GM12878 (cell line): Measurements from ENCODE around the gene PARVA. TPM values are rescaled to one million over a fixed set of nuclear protein-coding genes. Genes with fewer than 3 reads are reported as not detected.

Experiments
- ATAC-seq: fragments of 200-7000 bp; cut with Tn5 transposase; 3 replicates; pipeline ENCODE4 v1.9.1; 2020; ENCODE audit warnings: mild to moderate bottlenecking, moderate library complexity
- BruUV-seq: library from RNA; stranded (reverse); fragments of 400-500 nt; replicated peaks from 2 replicates; lab custom pipeline; 2021; lab: Mats Ljungman, UMichigan
- CTCF ChIA-PET: fragments of 300-600 bp; sonication (Branson Sonifier 250); formaldehyde crosslinking; extraction: SDS; loops from one replicate; lab custom pipeline; 2021; ENCODE audit warnings: inconsistent platforms; lab: Yijun Ruan, JAX
- POLR2A ChIA-PET: fragments of 350-600 bp; formaldehyde crosslinking; extraction: SDS; loops from one replicate; lab custom pipeline; 2021; ENCODE audit warnings: inconsistent platforms; lab: Charles Lee
- RAD21 ChIA-PET: fragments of 300-600 bp; sonication (Branson Sonifier 250); formaldehyde crosslinking; loops from one replicate; lab custom pipeline; 2023; ENCODE audit warnings: antibody characterized with exemption; ENCODE audit not compliant: unreplicated experiment; lab: Charles Lee
- SMC1A ChIA-PET: fragments of 300-600 bp; sonication (Branson Sonifier 250); formaldehyde crosslinking; loops from one replicate; lab custom pipeline; 2023; ENCODE audit not compliant: unreplicated experiment, uncharacterized antibody; lab: Charles Lee
- DNase-seq: peaks from one replicate; pipeline ENCODE4 v3.0.0-alpha.2; 2011; ENCODE audit warnings: low read depth, low spot score
- FAIRE-seq: peaks from 3 replicates; lab custom pipeline; 2011; peaks lifted over from hg19 to GRCh38; lab: Jason Lieb, UNC
- H2AFZ ChIP-seq: 2 replicates; pipeline ENCODE4 v1.6.0; 2011; ENCODE audit warnings: low read depth, low read length, control low read depth; ENCODE audit not compliant: control insufficient read depth
- H3K27ac ChIP-seq: 2 replicates; pipeline ENCODE4 v1.5.1; 2011; ENCODE audit warnings: control low read depth; ENCODE audit not compliant: control insufficient read depth, insufficient read depth
- H3K27me3 ChIP-seq, 2 experiments: replicated peaks in 1 of 2; 2 replicates each; pipeline versions ENCODE4 v1.6.0 to v1.6.1; 2011; ENCODE audit warnings: low read length in 1 of 2; ENCODE audit not compliant: control insufficient read depth in 2 of 2, insufficient read depth in 2 of 2
- H3K36me3 ChIP-seq, 2 experiments: 2 replicates each; pipeline ENCODE4 v1.5.1; 2011; ENCODE audit warnings: low read length in 1 of 2; ENCODE audit not compliant: control insufficient read depth in 2 of 2, insufficient read depth in 2 of 2
- H3K4me1 ChIP-seq: 2 replicates; pipeline ENCODE4 v1.6.1; 2011; ENCODE audit warnings: mild to moderate bottlenecking, low read length, moderate library complexity, mixed read lengths; ENCODE audit not compliant: control insufficient read depth, insufficient read depth
- H3K4me2 ChIP-seq: 2 replicates; pipeline ENCODE4 v1.6.0; 2011; ENCODE audit warnings: control low read depth; ENCODE audit not compliant: control insufficient read depth, insufficient read depth
- H3K4me3 ChIP-seq: fragments of 200-600 bp; sonication (generic); 2 replicates; pipeline ENCODE4 v1.5.1; 2016
- H3K79me2 ChIP-seq: 2 replicates; pipeline ENCODE4 v1.6.0; 2011; ENCODE audit warnings: low read length; ENCODE audit not compliant: control insufficient read depth, insufficient read depth
- H3K9ac ChIP-seq: 2 replicates; pipeline ENCODE4 v1.8.0; 2011; ENCODE audit warnings: low read length, control low read depth, mixed read lengths; ENCODE audit not compliant: control insufficient read depth, insufficient read depth
- H3K9me3 ChIP-seq: replicated peaks from 3 replicates; pipeline ENCODE4 v1.5.1; 2011; ENCODE audit warnings: mild to moderate bottlenecking, low read length; ENCODE audit not compliant: control insufficient read depth, insufficient read depth
- H4K20me1 ChIP-seq: 2 replicates; pipeline ENCODE4 v1.6.0; 2011; ENCODE audit not compliant: control insufficient read depth, insufficient read depth
- CTCF ChIP-seq, 3 experiments: IDR thresholded peaks in 2 of 3; conservative IDR thresholded peaks in 1 of 3; 2 replicates each; pipeline ENCODE4 v1.5.1; 2011; ENCODE audit warnings: low read depth in 3 of 3, low read length in 3 of 3, mild to moderate bottlenecking in 3 of 3, control low read depth in 2 of 3, moderate library complexity in 2 of 3, inconsistent platforms in 1 of 3, mixed read lengths in 1 of 3; ENCODE audit not compliant: control insufficient read depth in 2 of 3, insufficient read depth in 1 of 3; ENCODE audit errors: extremely low read depth in 1 of 3
- EP300 ChIP-seq, 2 experiments: fragments of 150-350 bp in 1 of 2; IDR thresholded peaks; 2 replicates each; pipeline ENCODE4 v1.6.1; 2011 to 2012; ENCODE audit warnings: low read depth in 2 of 2, low read length in 2 of 2, borderline replicate concordance in 1 of 2, improper control_type of control experiment in 1 of 2, inconsistent platforms in 1 of 2; ENCODE audit not compliant: control insufficient read depth in 1 of 2
- KLF5 ChIP-seq: fragments of 450-650 bp; IDR thresholded peaks from 2 replicates; pipeline ENCODE4 v1.6.1; 2014; ENCODE audit warnings: mild to moderate bottlenecking; ENCODE audit not compliant: partially characterized antibody
- POLR2AphosphoS5 ChIP-seq: IDR thresholded peaks from 2 replicates; pipeline ENCODE4 v1.6.1; 2011; ENCODE audit warnings: mild to moderate bottlenecking, low read length, inconsistent platforms
- TBL1XR1 ChIP-seq: IDR thresholded peaks from 2 replicates; pipeline ENCODE4 v1.6.1; 2012; ENCODE audit warnings: low read depth, low read length, improper control_type of control experiment
- WGBS: methylation state at CpG from one replicate; pipeline ENCODE4 v1.1.6; 2016; ENCODE audit warnings: low lambda C conversion rate; ENCODE audit not compliant: insufficient replicate concordance, insufficient coverage; ENCODE audit errors: missing lambda C conversion rate; 5-methylcytosine and 5-hydroxymethylcytosine counted together
- in situ Hi-C: fragments of 300-500 bp; cut with MboI; formaldehyde crosslinking; loops from 9 replicates; pipeline ENCODE4 v1.14.3; 2018; ENCODE audit warnings: mixed read lengths
- intact Hi-C: fragments of 100-400 bp; cut with micrococcal nuclease; formaldehyde crosslinking; loops from one replicate; pipeline ENCODE4 v1.14.2; 2022; ENCODE audit not compliant: unreplicated experiment
- polyA plus RNA-seq, 11 experiments: library from polyadenylated mRNA; depleted of rRNA in 4 of 11; unstranded in 6 of 11; stranded (reverse) in 5 of 11; fragments of >200 nt; fragmentation: Nextera tagmentation in 4 of 11; fragmentation: Illumina TruSeq in 1 of 11; extraction: Ambion mirVana in 4 of 11; extraction: Trizol in 1 of 11; gene quantifications; 1 replicate in 1 of 11; 2 replicates in 10 of 11; pipeline versions ENCODE4 v1.2.1 to v1.2.3, GENCODE V29; 2011 to 2016; ENCODE audit warnings: inconsistent platforms in 2 of 11, missing spikeins in 2 of 11, low read depth in 1 of 11
- total RNA-seq, 4 experiments: library from RNA; depleted of rRNA in 3 of 4; stranded (reverse); fragments of >200 nt in 3 of 4; fragmentation: Illumina TruSeq in 1 of 4; extraction: Trizol in 1 of 4; gene quantifications; 2 replicates each; pipeline versions ENCODE4 v1.2.1 to v1.2.3, GENCODE V29; 2013 to 2021

PARVA gene
- total and polyA plus RNA-seq, 10 of the 15 experiments (the other 5 are each of a cell fraction or from before 2014, with no cell fraction given), result 0.01 to 0.44 (median 0.03) TPM; not detected in 7

DNA sequence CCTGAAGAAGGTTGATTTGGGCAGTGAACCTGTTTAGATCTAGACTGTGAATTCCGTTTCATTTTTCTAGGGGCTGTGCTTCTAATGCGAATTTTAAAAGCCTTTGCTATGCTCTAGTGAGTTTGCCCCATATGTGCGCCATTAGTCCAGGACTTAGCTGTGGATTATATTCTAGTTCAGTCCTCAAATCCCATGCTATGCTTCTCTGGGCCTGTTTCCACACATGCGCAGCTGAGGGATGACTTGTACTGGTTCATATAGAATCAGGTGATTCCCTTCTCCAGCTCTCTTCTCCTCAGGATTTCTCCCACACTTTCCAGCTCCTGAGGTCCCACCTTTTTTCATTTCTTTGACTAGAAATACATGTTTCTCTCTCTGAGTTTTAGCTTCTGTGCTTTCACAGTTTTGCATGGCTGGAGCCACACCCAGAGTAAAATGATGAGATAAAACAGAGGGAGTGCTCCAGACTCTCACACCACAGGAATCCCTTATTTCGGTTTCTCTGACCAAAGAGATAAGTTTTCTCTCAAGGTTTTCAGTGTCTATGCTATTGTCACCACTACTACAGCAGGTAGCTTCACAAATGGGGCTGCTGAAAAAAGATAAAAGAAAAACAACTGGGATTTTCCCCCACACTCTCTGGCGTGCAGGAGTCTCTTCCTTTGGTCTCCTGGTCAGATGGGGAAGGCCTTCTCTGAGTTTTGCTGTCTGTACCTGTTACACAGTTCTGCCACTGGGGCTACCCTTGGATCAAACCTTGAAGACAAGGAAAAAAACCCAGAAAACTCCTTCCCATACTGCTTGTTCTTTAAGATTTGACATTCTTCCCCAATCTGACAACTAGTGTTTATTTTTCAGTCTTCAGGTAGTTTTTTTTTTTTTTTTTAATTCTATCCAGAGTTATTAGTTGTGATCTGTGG lies 200.6 kb downstream of the PARVA start:
- in situ Hi-C loops (no loop called here), intact Hi-C loops (no loop called here)
- no peak for FAIRE-seq
- no peak for DNase-seq
- ChIA-PET SMC1A (interaction anchor here (1.2 kb wide), 1 partner anchor 9 kb away, joined by 3 read pairs; no protein-coding TSS in a partner anchor), RAD21 (no interaction called here), POLR2A (no interaction called here)
- Histone ChIP-seq H4K20me1 (no peaks in the 10 kb centered on the region), H3K79me2 (no peaks in the 10 kb centered on the region), H3K36me3 (no peaks in the 10 kb centered on the region), H3K4me2 (no peak overlapping the region), H3K9me3 (no peaks in the 10 kb centered on the region), H3K27me3 (no peaks in the 10 kb centered on the region; a peak in 1 of 4 replicates), H3K9ac (no peak overlapping the region), H3K4me1 (no peaks in the 10 kb centered on the region)
- WGBS, result 13% methylated on average over 6 of the region's 6 CpGs
- TF ChIP-seq CTCF (IDR thresholded peaks at IDR 0.05 in 2 of 3, conservative IDR thresholded peaks at IDR 0.05 in 1 of 3; ENCODE audit: control insufficient read depth in 2 of 3, extremely low read depth in 1 of 3, insufficient read depth in 1 of 3, low read depth in 3 of 3, low read length in 3 of 3) (0 out of 6 replicates have a peak, but pooled peaks of 1 of the 3 experiments have one; percentile 4), POLR2AphosphoS5 (no peak), KLF5 (no peak), EP300 (IDR thresholded peaks at IDR 0.05; ENCODE audit: borderline replicate concordance in 1 of 2, control insufficient read depth in 1 of 2, low read depth in 2 of 2, low read length in 2 of 2) (no peak), TBL1XR1 (no peak)
- TF ChIP-seq, all 136 proteins: peak for 1
- no peak overlapping the region for H3K27ac ChIP-seq
- no peak overlapping the region for H2AFZ ChIP-seq
- CTCF ChIA-PET, result interaction anchor here (0.6 to 1.6 kb wide), 2 partner anchors 21 to 623 kb away, joined by 3 read pairs; no protein-coding TSS in a partner anchor
- H3K4me3 ChIP-seq, result no peak overlapping the region
- no peak for ATAC-seq
- no TSS peak for BruUV-seq
